OCI-LY7 (cell line): Measurements from ENCODE around the gene MAMLD1. TPM values are rescaled to one million over a fixed set of nuclear protein-coding genes. Genes with fewer than 3 reads are reported as not detected.

ENCODE experiments used
- BruUV-seq: library from RNA; stranded (reverse); fragments of 400-500 nt; replicated peaks from 2 replicates; lab custom pipeline; 2021; lab: Mats Ljungman, UMichigan
- CTCF ChIA-PET: fragments of 300-600 bp; sonication (Branson Sonifier 250); formaldehyde crosslinking; loops from one replicate; lab custom pipeline; 2022; ENCODE audit warnings: antibody characterized with exemption; ENCODE audit not compliant: unreplicated experiment; lab: Charles Lee
- POLR2A ChIA-PET: fragments of 300-600 bp; sonication (Branson Sonifier 250); formaldehyde crosslinking; loops from one replicate; lab custom pipeline; 2022; ENCODE audit warnings: antibody characterized with exemption; lab: Charles Lee
- DNase-seq: peaks from one replicate; pipeline ENCODE4 v3.0.0-alpha.2; 2015; ENCODE audit warnings: low spot score
- H2AFZ ChIP-seq: fragments of 200-600 bp; sonication (generic), shearing (Covaris generic); 2 replicates; pipeline ENCODE4 v1.6.1; 2014; ENCODE audit warnings: mild to moderate bottlenecking, antibody characterized with exemption, low read length, moderate library complexity
- H3K27ac ChIP-seq: fragments of 200-600 bp; sonication (generic); 2 replicates; pipeline ENCODE4 v1.5.1; 2014; ENCODE audit warnings: mixed run types, low read depth, mild to moderate bottlenecking, moderate library complexity, low read length, inconsistent platforms; ENCODE audit not compliant: poor library complexity, severe bottlenecking
- H3K36me3 ChIP-seq: fragments of 200-600 bp; sonication (generic); 2 replicates; pipeline ENCODE4 v1.6.1; 2014; ENCODE audit warnings: mild to moderate bottlenecking, antibody characterized with exemption, low read length, moderate library complexity, mixed read lengths; ENCODE audit not compliant: insufficient read depth
- H3K4me1 ChIP-seq: fragments of 200-600 bp; sonication (generic); 2 replicates; pipeline ENCODE4 v1.5.1; 2014; ENCODE audit warnings: mild to moderate bottlenecking, low read length; ENCODE audit not compliant: insufficient read depth, poor library complexity, severe bottlenecking
- H3K4me2 ChIP-seq: fragments of 200-600 bp; sonication (generic); 2 replicates; pipeline ENCODE4 v1.6.1; 2014; ENCODE audit warnings: mild to moderate bottlenecking, low read length
- H3K4me3 ChIP-seq: fragments of 200-600 bp; sonication (generic); 2 replicates; pipeline ENCODE4 v1.5.1; 2014; ENCODE audit warnings: mild to moderate bottlenecking, low read depth, low read length; ENCODE audit not compliant: poor library complexity, severe bottlenecking
- H3K79me2 ChIP-seq: fragments of 200-600 bp; sonication (generic); 2 replicates; pipeline ENCODE4 v1.6.1; 2016; ENCODE audit warnings: low read depth, mild to moderate bottlenecking, low read length, moderate library complexity, mixed read lengths; ENCODE audit not compliant: insufficient read depth
- H3K9me2 ChIP-seq: fragments of 200-600 bp; sonication (generic); 2 replicates; pipeline ENCODE4 v1.6.1; 2016; ENCODE audit warnings: mild to moderate bottlenecking, low read length, mixed read lengths; ENCODE audit not compliant: insufficient read depth
- H3K9me3 ChIP-seq: fragments of 200-600 bp; sonication (generic); 2 replicates; pipeline ENCODE4 v1.6.1; 2014; ENCODE audit warnings: mild to moderate bottlenecking, mixed run types, low read length, mixed read lengths
- H4K20me1 ChIP-seq: fragments of 200-600 bp; sonication (generic); 2 replicates; pipeline ENCODE4 v1.6.1; 2014; ENCODE audit warnings: mild to moderate bottlenecking, antibody characterized with exemption, low read length, moderate library complexity, mixed read lengths; ENCODE audit not compliant: insufficient read depth
- EZH2phosphoT487 ChIP-seq: fragments of 200-600 bp; sonication (generic); IDR thresholded peaks from 2 replicates; pipeline ENCODE4 v1.6.1; 2018; ENCODE audit warnings: low read depth, borderline replicate concordance, mild to moderate bottlenecking, mixed run types, antibody characterized with exemption, low read length, moderate library complexity, mixed read lengths
- intact Hi-C: fragments of 100-400 bp; cut with micrococcal nuclease; formaldehyde crosslinking; loops from one replicate; pipeline ENCODE4 v1.10.0; 2022; ENCODE audit not compliant: unreplicated experiment
- total RNA-seq, 2 experiments: library from RNA; depleted of rRNA in 1 of 2; stranded (reverse); fragments of >200 nt in 1 of 2; shearing (Covaris generic) in 1 of 2; gene quantifications; 2 replicates each; pipeline ENCODE4 v1.2.3, GENCODE V29; 2014 to 2022
- TF ChIP-seq, protein P1 (sequence below): fragments of 200-600 bp; sonication (generic); conservative IDR thresholded peaks from 2 replicates; pipeline ENCODE4 v1.5.1; 2014; ENCODE audit warnings: mild to moderate bottlenecking, antibody characterized with exemption, low read length, moderate library complexity, mixed read lengths

MAMLD1 gene
- total RNA-seq, 2 experiments from 2014 or later = not detected

DNA sequence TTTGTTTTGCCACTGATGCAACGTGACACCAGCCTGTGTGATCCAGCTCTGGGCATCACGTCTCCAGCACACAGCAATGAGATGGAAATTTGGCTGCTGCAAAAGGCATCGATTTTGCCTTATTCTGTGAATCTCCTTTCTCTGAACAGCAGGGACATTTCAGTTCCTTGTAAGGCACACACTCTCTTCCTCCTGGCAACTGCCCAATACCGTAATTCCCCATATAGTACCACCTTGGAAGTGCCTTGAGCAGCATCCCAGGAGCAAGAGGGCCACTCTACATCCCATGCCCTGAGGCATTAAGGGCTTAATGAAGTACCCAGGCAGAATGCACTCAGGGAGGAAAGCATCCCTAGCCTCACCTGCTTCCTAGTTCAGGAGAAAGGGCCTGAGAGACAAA, 10.5 kb upstream of the MAMLD1 start:
- Histone ChIP-seq H3K79me2 (no peaks in the 10 kb centered on the region), H3K36me3 (no peaks in the 10 kb centered on the region), H4K20me1 (no peaks in the 10 kb centered on the region), H3K4me3 (no peak overlapping the region), H3K9me3 (no peaks in the 10 kb centered on the region), H3K9me2 (no peaks in the 10 kb centered on the region), H2AFZ (no peak overlapping the region), H3K4me1 (no peaks in the 10 kb centered on the region), H3K4me2 (no peak overlapping the region), H3K27ac (no peak overlapping the region)
- CTCF ChIA-PET = no interaction called here
- BruUV-seq = no TSS peak
- TF ChIP-seq EZH2phosphoT487 = no peak
- TF ChIP-seq, protein P1, sequence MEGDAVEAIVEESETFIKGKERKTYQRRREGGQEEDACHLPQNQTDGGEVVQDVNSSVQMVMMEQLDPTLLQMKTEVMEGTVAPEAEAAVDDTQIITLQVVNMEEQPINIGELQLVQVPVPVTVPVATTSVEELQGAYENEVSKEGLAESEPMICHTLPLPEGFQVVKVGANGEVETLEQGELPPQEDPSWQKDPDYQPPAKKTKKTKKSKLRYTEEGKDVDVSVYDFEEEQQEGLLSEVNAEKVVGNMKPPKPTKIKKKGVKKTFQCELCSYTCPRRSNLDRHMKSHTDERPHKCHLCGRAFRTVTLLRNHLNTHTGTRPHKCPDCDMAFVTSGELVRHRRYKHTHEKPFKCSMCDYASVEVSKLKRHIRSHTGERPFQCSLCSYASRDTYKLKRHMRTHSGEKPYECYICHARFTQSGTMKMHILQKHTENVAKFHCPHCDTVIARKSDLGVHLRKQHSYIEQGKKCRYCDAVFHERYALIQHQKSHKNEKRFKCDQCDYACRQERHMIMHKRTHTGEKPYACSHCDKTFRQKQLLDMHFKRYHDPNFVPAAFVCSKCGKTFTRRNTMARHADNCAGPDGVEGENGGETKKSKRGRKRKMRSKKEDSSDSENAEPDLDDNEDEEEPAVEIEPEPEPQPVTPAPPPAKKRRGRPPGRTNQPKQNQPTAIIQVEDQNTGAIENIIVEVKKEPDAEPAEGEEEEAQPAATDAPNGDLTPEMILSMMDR = no peak
- POLR2A ChIA-PET = no interaction called here
- intact Hi-C loops = no loop called here
- DNase-seq = no peak

DNA sequence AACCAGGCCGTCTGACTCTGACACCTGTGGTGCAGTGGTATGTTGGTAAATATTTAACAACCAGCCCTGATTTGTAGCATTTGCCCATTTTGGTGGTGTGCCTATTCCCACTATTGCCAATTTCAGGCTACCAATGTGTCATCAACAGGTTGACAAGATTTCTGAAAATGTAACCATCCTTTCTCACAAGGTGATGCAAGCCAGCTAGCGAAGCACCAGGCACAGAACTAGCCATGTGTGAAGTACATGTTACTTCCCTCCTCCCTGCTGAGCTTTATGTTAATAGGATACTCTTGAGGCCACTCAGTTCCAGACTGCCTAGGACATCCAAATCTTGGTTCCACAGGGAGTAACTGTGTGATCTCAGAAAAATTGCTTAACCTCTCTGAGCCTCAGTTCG, 7.2 kb upstream of the MAMLD1 start:
- no TSS peak for BruUV-seq
- no peaks in the 10 kb centered on the region for H4K20me1 ChIP-seq
- H3K9me2 ChIP-seq = no peaks in the 10 kb centered on the region
- ChIA-PET CTCF (no interaction called here), POLR2A (no interaction called here)
- no peaks in the 10 kb centered on the region for H3K4me1 ChIP-seq
- H3K4me2 ChIP-seq = no peak overlapping the region
- H3K27ac ChIP-seq = no peak overlapping the region
- H3K36me3 ChIP-seq = no peaks in the 10 kb centered on the region
- H3K9me3 ChIP-seq = no peaks in the 10 kb centered on the region
- intact Hi-C loops = no loop called here
- no peaks in the 10 kb centered on the region for H3K79me2 ChIP-seq
- no peak for TF ChIP-seq EZH2phosphoT487
- TF ChIP-seq, protein P1 = no peak
- H2AFZ ChIP-seq = no peak overlapping the region
- no peak overlapping the region for H3K4me3 ChIP-seq
- DNase-seq = no peak

DNA sequence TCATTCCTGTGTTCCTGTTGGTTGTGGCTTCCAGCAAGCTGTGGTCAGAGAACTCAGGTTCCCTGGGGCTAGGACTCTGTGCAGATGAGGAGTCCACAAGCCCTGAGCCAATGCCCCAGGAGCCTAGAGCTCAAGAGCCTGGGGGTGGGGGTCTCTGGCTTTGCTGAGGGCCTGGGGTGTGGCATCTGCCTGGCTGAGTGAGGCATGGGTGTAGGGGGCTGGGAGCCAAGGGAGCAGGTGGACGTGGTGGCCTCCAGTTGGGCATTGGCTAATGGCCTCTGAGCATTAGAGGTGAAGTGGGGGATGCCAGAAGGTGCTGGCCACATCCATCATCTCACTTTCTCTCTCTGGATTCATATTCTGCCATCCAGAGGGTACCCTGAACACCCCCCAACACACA, 5.3 kb upstream of the MAMLD1 start:
- no peaks in the 10 kb centered on the region for H4K20me1 ChIP-seq
- H3K36me3 ChIP-seq = no peaks in the 10 kb centered on the region
- intact Hi-C loops = no loop called here
- ChIA-PET POLR2A (no interaction called here), CTCF (no interaction called here)
- no peaks in the 10 kb centered on the region for H3K79me2 ChIP-seq
- H3K4me1 ChIP-seq = no peaks in the 10 kb centered on the region
- H3K27ac ChIP-seq = no peak overlapping the region
- H3K4me3 ChIP-seq = no peak overlapping the region
- H3K9me3 ChIP-seq = no peaks in the 10 kb centered on the region
- no TSS peak for BruUV-seq
- no peak overlapping the region for H2AFZ ChIP-seq
- no peak overlapping the region for H3K4me2 ChIP-seq
- TF ChIP-seq EZH2phosphoT487 = no peak
- TF ChIP-seq, protein P1 = no peak
- no peaks in the 10 kb centered on the region for H3K9me2 ChIP-seq
- DNase-seq = no peak
